HK-2 (cell line): Measurements from ENCODE around the gene DDX51.

Experiments
- DNase-seq: peaks from one replicate; pipeline ENCODE4 v3.0.0-alpha.2; 2018; ENCODE audit not compliant: unreplicated experiment

The DDX51 gene

DNA sequence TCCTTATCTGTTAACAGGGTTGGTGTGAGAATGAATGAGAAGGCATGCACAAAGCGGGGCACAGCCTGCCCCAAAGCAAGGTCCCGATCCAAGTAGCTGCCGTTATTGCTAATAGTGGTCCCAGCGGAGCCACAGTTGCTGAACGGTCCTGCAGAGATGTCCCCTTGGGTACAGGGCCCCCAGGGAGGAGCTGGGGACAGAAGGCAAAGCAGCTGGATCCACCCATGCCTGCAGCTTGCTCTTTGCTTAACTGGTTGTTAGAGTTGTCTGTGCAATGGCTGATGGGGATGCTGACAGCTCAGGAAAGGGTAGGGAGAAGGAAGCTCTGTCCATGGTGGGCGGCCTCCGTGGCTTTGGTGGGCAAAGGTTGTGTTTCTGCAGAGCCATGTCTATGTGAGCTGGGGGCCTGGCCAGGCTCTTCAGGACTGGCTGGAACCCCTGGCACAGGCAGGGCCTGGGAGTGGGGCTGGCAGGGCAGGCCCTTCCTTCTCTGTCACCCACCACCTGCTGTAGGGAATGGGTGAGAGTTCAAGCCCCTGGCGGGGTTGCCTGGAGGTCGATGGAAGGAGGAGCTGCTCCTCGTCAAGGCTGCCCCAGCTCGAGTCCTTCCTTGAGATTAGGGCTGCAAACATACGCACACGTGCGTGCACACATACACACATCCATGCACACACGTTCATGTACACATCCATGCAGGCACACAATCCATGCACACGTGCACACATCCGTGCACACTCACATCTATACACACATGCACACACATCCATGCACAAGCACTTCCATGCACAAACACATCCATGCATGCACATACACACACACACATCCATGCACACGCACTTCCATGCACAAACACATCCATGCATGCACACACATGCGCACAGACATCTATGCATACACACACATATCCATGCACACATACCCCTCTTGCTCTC, 35.6 kb upstream of the DDX51 start:
- DNase-seq: no peak

DNA sequence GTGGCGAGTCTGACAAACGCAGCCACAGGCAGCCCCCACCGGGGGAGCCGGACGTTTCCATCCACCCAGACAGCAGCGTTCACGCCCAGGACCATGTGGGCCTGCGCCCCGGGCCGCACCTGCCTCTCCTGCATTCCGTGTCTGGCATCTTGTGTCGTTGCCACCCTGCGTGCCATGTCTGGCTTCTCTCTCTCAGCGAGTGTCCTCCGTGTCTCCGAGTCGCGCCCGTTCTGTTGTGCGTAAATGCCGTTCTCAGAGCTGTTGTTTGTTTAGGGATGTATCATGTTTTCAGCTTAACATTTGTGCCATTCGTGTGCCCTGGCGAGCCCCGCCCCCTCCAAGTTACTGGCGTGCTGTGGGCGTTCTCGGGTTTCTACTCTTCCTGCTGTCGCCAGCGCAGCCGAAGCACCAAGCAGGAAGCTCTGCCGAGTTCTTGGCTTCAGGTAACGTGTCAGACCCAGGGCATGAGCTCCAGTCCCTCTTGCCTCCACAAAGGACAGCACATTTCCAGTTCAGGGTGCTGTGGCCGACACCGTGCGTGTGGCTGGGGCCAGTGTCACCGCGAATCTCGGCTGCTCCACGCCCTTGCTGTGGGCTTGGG, 34.8 kb upstream of the DDX51 start:
- no peak for DNase-seq

DNA sequence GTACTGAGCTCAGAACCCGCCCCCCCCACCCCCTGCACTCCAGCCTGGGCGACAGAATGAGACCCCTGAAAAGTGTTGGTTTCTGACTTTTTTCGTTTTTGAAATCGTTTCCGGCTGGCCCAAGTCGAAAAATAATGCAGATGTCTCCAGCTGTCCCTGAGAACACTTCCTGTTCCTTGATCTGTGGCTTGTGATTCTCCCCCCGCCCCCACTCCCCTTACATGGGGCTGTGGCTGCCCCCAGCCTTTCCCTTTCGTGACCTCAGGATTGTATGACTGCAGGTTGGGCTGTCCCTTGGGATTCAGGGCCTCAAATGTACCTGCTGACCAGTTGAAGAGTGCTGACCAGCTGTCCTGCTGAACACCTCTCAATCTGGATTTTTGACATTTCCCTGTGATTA, 34.2 kb upstream of the DDX51 start:
- DNase-seq: no peak

DNA sequence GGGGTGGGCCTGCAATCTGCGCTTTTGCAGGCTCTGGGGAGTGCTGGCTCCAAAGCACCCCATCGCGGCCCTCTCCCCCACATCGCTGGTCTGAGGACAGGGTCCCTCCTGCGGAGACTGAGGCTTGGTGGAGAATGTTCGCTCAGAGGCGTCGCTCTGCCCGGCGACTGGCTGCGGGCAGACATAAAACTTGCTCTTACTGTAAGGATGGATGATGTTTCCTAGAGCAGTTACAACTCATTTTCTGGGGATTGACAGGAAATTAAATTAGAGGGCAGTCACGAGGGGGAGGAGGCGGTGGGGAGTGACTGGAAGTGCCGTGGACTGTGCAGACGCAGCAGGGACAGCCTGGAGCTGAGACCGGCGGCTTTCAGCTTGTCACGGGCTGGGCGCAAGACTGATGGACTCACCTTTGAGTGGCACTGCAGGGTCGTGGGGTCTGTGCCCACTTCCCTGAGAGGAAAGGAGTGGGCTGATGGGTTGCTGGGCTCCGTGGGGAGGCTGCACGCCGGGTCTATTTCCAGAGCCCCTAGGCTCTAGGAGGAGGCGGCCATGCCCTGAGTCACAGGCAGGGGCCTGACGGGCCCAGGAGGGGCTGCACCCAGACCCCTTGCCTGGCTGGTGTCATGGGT, 32.9 kb upstream of the DDX51 start:
- DNase-seq: no peak

DNA sequence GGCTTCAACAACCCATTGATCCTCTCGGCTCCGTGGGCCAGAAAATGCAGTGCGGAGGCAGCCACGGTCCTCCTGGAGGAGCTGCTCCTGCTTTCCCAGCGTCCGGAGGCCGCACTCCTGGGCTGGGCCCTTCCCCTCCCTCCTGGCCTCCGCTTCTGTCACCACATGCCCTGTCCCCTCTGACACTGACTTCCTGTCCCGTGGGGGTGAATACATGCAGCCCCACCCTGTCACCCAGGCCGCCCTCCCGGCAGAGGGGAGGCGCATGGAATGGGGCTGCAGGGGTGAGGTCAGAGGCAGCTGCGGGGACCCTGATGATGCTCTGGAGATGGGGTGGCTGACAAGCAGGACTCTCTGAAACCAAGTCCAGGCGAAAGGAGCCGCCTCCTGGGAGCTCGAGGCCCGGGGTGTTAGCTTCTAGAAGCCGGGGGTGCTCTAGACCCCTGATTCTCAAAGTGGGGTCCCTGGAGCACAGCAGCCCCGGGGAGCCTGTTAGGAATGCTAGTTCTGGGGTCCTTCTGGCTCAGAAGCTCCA, 32.3 kb upstream of the DDX51 start:
- no peak for DNase-seq

DNA sequence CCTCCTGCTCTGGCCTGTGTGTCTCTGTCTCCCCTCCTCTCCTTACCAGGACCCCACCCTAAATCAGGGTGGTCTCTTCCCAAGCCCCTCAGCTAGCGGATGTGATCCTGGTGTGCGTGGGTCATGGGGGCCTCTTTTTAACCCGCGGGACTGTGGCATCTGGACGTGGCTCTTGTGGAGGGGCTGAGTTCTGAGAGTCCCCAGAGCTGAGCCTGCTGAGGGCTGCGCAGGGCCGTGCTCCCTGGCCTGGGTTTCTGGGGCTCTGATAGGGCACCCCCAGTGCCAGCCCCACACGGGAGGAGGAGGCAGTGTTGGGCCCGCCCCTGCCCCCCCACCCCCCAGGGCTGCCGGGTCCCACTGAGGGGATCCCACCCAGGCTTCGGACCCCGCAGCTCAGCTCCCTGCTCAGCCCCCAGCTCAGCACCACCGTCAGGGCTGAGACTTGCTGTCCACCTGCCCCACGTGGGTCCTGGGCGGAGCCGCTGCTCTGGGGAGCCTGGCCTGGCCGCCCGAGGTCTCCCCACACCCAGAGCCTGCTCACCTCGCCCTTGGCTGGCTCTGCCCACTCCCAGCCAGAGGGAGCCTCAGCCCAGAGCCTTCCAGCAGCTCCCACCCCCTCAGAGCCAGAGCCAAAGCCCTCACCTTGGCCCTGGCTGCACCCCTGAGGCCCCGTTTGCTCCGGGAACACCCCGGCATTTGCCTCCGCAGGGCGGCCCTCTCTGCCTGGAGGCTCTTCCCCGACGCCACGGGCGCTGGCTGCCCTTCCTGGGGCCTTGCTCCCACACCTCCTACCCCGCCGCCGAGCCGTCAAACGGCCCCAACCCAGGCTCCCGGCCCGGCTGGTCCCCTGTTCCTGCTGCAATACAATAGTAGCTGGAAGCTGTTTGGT, 31.6 kb upstream of the DDX51 start:
- DNase-seq: no peak

DNA sequence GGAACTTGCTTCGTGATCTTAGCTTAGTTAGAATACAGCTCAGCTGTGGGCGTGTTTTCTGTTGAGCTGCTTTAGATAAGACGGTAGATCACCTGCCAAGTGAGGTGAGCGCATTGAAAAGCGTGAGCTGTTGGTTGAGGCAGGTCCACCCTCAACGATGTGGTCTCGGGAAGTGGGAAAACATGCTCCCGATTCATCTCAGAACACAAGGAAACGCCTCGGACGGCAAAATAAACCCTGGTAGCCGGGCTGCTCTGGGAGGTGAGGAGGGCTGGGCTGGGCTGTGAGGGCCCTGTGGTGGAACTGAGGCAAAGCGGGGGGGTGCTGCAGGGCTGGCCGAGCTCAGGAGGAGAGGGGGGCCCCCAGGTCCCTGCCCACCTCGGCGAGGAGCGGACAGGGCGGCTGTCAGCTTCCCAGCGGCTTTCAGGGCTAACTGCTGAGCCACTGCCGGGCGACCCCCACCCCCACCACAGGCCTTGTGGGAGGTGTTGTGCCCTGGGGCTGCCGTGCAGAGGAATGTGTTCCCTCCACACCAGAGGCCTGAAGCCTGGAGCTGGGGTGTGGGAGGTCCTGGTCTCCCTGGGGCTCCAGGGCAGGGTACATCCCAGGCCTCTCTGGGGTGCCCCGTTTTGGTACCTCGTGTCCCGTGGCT, 30.8 kb upstream of the DDX51 start:
- DNase-seq: no peak

DNA sequence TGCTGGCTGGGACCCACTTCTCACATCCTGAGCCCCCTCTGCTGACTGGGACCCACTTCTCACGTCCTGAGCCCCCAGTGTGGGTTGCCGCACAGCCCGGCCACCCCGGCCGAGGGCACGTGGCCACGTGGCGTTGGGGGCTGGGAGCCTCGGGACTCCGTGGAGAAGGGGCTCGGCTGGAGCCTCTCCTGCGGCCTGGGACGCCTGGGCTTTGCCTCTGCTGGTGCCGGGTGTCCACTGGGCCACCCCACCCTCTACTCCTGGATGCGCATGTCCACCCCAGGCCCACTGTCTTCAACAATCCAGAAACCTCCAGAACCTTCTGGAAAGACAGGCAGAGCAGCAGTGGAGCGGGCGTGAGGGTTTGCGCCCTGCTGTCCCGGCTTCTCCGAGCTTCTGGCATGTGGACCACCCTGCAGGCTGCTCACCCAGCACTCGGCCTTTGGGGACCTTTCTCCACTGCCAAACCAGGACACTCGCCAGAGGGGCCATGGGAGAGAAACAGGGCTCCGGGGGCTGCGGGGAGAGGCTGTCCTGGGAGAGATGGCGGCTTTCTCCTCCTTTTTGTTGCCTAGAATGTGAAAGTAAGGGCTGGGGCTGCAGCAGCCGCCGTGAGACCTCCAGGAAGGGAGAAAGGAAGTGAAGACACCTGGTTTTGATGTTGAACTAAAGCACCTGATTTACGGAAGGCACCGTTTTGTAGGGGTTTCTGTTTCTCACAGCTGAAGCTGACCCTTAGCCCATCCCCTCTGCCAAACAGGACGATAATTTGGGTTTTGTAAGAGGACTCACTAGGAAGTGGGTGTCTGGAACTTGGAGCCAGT, 30.1 kb upstream of the DDX51 start:
- DNase-seq: no peak

DNA sequence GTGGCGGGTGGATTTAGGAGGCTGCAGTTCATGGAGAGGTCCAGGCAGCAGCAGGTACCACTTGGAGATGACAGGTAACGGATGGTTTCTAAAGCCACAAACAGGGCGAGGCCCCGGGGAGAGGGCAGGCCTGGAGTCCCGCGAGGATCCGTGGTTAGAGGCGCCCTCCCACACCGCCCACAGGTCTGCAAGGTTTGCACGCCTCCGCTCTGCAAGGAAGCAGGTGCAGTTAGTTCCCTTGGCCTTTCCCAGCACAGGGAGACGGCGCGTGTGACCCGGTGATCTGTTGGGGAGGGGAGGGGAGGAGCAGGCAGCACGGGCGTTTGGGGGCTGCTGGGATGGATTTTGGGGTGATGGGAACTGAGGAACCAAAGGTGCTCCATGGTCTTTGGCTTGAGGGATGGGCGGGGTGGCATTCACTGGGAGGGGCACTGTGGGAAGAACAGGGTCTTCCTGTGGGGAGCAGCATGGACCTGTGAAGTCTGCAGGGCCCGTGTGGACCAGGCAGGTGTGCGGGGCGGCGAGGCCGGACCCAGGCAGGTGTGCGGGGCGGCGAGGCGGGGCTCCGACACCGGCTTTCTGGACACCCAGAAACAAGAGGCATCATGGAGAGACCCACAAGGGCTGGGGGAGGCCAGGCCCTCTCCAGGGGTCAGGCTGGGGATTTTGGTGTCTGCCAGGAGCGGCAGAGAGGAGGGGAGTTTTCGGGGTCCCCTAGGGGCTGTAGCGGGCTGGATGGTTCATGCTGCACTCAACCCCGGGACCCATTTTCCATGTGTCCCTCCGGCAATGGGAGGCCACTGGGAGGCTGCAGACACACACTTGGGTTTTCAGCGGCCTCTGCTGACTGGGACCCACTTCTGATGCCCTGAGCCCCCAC, 29.3 kb upstream of the DDX51 start:
- no peak for DNase-seq

DNA sequence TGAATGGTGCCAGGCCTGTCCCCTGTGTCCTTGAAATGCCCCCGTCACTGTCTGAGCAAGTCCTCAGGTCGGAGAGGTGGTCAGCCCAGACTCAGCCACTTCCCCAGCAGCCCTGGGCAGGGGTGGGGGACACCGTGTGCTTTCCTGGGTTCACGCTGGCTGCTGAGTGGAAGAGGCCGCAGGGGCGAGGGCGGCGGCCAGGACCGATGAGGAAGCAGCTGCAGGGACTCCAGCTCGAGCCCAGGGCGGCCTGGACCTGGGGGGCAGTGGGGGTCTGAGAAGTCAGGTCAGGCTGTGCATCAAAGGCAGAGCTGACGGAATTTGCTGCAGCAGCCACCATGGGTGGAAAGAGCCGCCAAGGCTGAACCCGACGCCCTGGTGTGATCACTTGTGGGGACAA, 28.5 kb upstream of the DDX51 start:
- no peak for DNase-seq

DNA sequence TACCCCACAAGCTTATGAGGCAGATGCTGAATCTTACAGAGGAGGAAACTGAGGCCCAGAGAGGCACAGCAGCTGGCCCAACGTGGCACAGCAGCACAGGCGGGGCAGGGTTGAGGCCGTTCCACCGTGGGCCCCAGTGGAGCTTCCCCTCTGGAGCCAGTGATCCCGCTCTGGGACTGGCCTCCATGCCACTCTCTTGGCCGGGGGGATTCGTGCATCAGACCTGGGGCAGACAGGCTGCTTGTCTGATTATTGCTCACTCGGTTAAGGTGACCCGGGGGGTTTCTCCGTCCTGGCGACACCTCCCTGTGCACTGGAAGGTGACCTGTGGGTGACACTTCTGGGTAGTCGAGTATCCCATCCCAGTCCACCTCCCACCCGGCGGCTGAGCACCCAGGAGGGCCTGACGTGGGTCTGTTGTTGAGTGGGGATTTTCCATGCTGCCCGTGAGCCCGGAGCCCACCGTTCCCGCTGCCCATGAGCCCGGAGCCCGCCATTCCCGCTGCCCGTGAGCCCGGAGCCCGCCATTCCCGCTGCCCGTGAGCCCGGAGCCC, 27.9 kb upstream of the DDX51 start:
- DNase-seq: no peak

DNA sequence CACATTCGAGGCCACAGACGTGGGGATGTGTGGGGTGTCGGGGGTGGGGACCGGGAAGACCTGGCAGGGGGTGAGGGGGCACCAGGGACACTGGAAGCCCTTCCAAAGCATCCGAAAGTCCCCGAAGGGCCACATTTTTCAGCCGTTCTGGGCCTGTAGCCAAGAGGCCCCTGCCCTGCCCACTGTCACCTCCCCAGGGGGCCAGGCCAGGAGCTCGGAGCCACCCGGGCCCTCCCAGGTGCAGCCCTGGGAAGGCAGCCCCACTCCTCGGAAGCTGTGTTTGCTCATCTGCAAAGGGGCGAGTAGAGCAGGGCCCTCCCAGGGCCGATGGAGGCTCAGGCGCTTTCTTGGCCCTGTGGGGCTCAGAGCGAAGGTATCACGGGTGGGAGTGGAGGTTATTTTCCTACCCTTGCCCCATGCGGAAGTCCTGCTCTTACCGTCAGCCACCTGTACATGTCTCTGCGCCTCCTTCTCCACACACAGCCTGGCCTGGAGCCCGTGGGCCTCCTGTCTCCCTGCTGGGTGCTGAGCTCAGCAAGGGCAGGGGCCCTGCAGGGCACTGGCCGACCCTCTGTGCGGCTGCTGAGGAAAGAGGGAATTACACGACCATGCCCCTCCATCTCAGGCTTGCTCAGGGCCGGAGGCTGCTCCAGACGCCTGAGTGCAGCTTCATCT, 27.3 kb upstream of the DDX51 start:
- DNase-seq: no peak

DNA sequence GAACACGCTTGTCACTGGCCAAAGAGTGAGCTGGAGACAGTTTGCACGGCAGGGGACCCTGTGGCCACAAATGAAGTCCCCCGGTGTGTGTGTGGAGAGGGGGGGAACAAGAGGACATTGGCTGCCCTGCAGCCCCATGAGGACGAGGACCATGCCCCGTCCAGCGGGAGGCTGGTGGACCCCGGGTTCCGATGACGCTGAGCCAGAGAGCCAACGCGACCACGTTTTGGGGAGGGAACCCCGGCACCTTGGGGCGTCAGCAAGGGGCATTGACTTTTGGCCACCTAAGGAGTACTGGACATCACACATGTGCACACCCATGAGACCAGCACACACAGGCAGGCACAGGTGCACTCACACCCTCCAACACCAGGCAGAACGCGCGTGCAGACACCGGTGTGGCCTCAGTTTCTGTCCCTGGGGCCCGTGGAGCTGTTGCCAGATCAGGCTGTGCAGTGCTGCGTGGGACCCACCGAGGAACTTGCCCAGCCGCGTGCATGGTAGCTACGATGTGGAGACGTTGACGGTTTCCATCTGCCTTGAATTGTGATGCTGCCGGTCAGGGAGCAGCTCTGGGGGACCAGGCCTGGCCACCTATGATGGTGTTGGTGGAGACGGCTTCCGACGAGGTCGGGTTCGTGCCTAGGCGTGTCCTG, 26.6 kb upstream of the DDX51 start:
- no peak for DNase-seq

DNA sequence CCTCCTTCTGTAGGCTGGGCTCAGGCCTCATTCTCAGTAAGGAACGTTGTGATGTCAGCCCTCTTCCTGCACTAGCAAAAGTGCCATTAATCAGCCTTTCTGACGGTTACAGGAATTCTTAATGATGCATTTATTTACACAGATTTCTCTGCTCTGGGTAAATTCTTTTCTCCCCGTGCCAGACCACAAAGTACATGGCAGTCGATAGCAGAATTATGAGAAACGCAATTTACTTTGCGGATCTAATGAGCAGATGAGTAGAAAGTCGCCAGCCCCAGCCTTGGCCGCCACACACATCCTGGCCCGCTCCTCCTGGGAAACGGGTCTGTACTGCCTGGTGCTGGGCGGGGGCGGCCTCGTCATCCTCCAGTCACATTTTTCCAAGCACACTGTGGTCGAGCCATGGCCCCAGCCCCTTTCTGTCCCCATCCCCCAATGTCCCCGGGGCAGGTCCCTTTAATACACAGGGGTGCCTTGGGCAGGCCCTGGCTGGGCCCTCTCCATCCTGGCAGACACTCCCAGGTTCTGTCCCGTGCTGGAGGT, 26.0 kb upstream of the DDX51 start:
- no peak for DNase-seq

DNA sequence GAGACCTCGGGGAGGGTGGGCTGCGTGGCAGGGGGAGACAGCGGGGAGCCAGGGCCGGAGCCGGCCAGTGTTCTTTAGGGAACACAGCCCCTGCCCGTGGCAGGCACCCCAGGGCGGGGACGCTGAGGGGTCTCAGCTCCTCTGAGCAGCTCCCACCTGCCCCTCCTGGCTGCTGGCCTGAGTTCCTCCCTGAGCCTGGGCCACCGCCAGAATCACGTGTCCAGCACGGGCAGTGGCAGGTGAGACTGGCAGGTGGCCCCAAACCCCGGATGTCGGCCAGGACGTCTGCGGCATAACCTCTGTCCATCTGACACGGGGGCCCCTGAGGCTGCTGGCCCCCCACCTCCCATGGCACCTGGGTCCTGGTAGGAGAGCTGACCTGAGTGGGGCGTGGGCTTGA, 25.3 kb upstream of the DDX51 start:
- DNase-seq: no peak

DNA sequence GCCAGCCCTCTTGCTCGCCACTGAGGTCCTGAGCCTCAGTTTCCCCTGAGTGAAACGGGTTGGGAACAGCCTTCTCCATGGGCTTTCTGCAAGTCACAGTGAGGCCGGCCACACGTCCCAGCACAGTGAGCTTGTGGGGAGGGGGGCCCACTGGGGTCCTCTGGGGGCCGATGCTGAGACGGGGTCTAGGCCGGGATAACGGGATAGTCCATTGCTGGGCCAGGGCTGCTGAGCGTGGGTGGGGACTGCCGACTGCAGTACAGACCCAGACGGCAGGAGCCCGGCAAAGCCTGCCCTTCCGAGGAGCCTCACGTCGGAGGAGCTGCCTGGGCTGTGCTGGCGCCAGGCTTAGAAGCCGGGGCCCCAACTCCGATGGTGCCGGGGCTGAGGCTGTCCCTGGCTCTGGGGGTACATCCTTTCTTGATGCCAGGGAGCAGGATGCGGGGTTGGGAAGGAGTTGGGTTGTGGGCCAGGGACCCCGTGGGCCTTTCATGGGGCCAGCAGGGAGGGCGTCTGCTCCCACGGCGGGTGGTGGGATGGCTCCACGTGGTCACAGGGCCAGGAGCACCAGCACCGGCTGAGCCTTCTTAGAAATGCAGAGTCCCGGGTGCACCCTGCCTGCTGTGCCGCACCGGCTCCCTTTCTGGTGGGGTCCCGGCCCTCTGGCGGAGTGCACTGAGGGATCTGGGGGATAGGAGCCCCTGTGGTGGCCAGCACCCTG, 24.4 kb upstream of the DDX51 start:
- DNase-seq: no peak
